Measurements from ENCODE around the gene HSFX1. TPM values are rescaled to one million over a fixed set of nuclear protein-coding genes. Genes with fewer than 3 reads are reported as not detected.

Gene HSFX1
- polyA plus RNA-seq, 3 donors: 0.29 to 0.31 TPM; not detected in 1

DNA sequence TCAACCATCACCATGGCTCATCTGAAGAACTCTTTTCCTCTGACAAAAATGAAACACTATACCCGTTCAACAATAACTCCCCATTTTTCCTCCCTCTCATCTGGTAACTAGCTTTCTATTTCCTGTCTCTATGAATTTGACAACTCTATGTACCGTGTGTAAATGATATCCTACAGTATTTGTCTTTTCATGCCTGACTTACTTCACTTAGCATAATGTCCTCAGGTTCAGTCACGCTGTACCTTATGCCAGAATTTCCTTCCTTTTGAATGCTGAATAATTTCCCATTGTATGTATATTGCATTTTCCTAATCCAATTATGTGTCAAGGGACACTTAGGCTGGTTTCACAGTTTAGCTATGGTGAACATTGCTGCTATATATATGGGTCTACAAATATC, 26.1 kb downstream of the HSFX1 start:
- H3K27ac ChIP-seq (ENCODE audit: low read depth, low read length): no peak overlapping the region
- WGBS, 3 donors: 60 to 73% (median 66%) methylated on average over 3 of the region's 3 CpGs

- 82 to 92% (median 82%) methylated on average over 10 of the region's 10 CpGs for WGBS, 3 donors
- no peak overlapping the region for H3K27ac ChIP-seq (ENCODE audit: low read depth, low read length)
These were observed 29.7 kb downstream of the HSFX1 start for GRCh38 chrX:149803458-149804062.

GRCh38 chrX:149804102-149804501, 30.2 kb downstream of the HSFX1 start:
- WGBS, 3 donors: 69 to 85% (median 78%) methylated on average over 6 of the region's 6 CpGs
- no peak overlapping the region for H3K27ac ChIP-seq (ENCODE audit: low read depth, low read length)

DNA sequence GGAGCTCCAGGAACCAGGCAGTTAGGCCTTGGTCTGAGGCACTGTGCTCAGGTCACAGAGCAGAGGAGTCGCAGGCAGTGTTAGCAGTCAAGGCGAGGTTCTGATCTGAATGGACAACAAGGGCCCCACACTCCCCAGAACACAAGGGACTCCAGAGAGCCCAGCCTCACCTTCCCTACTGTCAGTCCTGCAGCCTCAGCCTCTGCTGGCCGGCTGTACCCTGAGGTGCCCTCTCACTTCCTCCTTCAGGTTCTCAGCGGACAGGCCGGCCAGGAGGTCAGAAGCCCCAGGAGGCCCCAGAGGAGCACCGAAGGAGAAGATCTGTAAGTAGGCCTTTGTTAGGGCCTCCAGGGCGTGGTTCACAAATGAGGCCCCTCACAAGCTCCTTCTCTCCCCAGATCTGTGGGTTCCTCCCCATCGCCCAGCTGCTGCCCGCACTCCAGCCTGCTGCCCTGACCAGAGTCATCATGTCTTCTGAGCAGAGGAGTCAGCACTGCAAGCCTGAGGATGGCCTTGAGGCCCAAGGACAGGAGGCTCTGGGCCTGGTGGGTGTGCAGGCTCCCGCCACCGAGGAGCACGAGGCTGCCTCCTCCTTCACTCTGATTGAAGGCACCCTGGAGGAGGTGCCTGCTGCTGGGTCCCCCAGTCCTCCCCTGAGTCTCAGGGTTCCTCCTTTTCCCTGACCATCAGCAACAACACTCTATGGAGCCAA, 34.0 kb downstream of the HSFX1 start:
- 81 to 91% (median 85%) methylated on average over 11 to 12 of the region's 12 CpGs for WGBS, 3 donors

DNA sequence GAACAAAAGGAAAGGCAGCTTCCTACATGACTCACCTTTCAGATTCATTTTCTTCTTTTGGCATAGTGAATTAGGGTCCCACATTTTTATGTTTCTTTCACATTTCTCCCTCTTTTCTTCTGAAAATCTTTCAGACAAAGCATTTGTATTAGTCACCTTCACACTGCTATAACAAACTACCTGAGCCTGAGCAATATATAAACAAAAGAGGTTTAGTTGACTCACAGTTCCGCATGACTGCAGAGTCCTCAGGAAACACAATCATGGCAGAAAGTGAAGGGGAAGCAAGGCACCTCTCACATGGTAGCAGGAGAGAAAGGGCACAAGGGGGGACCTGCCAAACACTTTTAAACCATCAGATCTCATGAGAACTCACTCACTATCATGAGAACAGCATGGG, 44.8 kb downstream of the HSFX1 start:
- 70 to 79% (median 79%) methylated on average over 1 of the region's 1 CpG for WGBS, 3 donors
- H3K27ac ChIP-seq (ENCODE audit: low read depth, low read length): no peak overlapping the region

More for the DNA sequence above, 34.0 kb downstream of the HSFX1 start:
- no peak overlapping the region for H3K27ac ChIP-seq (ENCODE audit: low read depth, low read length)

GRCh38 chrX:149819371-149819770, 45.5 kb downstream of the HSFX1 start:
- WGBS, 3 donors: 54 to 80% (median 73%) methylated on average over 2 of the region's 2 CpGs
- no peak overlapping the region for H3K27ac ChIP-seq (ENCODE audit: low read depth, low read length)

DNA sequence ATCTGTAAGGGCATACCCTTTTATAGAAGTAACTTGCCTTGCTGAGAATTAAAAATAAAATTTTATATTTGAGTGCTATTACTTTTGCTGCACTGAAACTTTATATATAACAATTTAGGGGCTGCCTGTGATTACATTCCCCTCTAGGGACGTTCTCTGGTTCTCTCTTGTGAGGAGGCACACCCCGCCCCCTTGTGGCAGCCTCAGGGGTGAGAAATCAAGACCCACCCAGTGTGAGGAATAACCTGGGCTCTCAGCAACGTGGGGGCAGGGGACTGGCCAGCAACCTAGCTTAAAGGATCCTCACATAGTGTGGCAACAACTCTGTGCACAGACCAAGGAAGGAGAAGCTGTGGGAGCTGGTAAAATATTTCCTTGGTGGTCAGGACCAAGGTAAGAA, 51.6 kb downstream of the HSFX1 start:
- H3K27ac ChIP-seq (ENCODE audit: low read depth, low read length): no peak overlapping the region
- 2 to 6% (median 2%) methylated on average over 3 of the region's 3 CpGs for WGBS, 3 donors

Other genes with a start within 250 kb of the HSFX1 start
- 10 to 100 TPM; 14.2 to 18.2 (median 15.0) TPM for gene EOLA1, start 233.1 kb upstream of the HSFX1 start, polyA plus RNA-seq
- gene HSFX3, start 224.1 kb upstream of the HSFX1 start, polyA plus RNA-seq: not detected
- not detected for gene MAGEA9B, start 186.6 kb upstream of the HSFX1 start, polyA plus RNA-seq
- under 1 TPM; 0.18 to 0.56 (median 0.37) TPM for gene HSFX2, start 178.8 kb upstream of the HSFX1 start, polyA plus RNA-seq
- 10 to 100 TPM in 2 of 3 donors, 1 to 10 TPM in 1; 6.5 to 13.2 (median 11.7) TPM for gene TMEM185A, start 142.3 kb upstream of the HSFX1 start, polyA plus RNA-seq
- gene MAGEA11, start 62.0 kb upstream of the HSFX1 start, polyA plus RNA-seq: not detected
- not detected for gene MAGEA9, start 7.9 kb downstream of the HSFX1 start, polyA plus RNA-seq
- not detected for gene MAGEA8, start 107.1 kb downstream of the HSFX1 start, polyA plus RNA-seq
- gene HSFX4, start 155.5 kb downstream of the HSFX1 start, polyA plus RNA-seq: under 1 TPM in 1 of 3 donors, not detected in 2; 0.12 TPM
- gene EOLA2, start 164.4 kb downstream of the HSFX1 start, polyA plus RNA-seq: 10 to 100 TPM; 20.8 to 34.6 (median 31.4) TPM